Left colon (tissue), 2 donors: ENCODE data around the gene BRAF. TPM values are rescaled to one million over a fixed set of nuclear protein-coding genes. Genes with fewer than 3 reads are reported as not detected.
A peak's percentile ranks its signal among the peaks of the same experiment; 100 is the strongest.
"Not testable (repeated sequence)": the region's sequence is repeated elsewhere in the genome, so short reads cannot be mapped to it uniquely, and the experiment has no call there.

Experiments used
- ATAC-seq: fragments of 200-7000 bp; cut with Tn5 transposase; one replicate; pipeline ENCODE4 v1.9.1; 2020; ENCODE audit warnings: mild to moderate bottlenecking, moderate library complexity
- DNase-seq, 2 donors: peaks; one replicate each; pipeline ENCODE4 v3.0.0-alpha.2; 2020
- intact Hi-C, 2 donors: fragments of 100-400 bp; cut with DNase I in 1 of 2; cut with micrococcal nuclease in 1 of 2; formaldehyde crosslinking; loops; one replicate each; pipeline versions ENCODE4 v1.11.2 to v1.14.0; 2022; cut with DNase I, micrococcal nuclease
- total RNA-seq, 2 donors: library from RNA; stranded (reverse); fragmentation: NEBNext Ultra II Directional; extraction: Animal tissue kit (Norgen Biotek cat#: 25700); gene quantifications; one replicate each; pipeline ENCODE4 v1.2.1, GENCODE V29; 2021
- donor health status: DM: no; HTN: no; CAD: no.
- donor health status: DM: yes; HTN: yes; CAD: no.

BRAF gene
- total RNA-seq, 2 donors from 2014 or later = 26.5 to 26.7 TPM

- DNase-seq (no peak), ATAC-seq (no peak)
- intact Hi-C loops = no loop called here
These were observed 35.6 kb downstream of the BRAF start for GRCh38 chr7:140889150-140889549.

GRCh38 chr7:140888087-140888486 lies 36.6 kb downstream of the BRAF start:
- intact Hi-C loops = no loop called here
- ATAC-seq (no peak), DNase-seq (no peak)

- DNase-seq = no peak
- ATAC-seq = peak; percentile 37
- intact Hi-C loops = no loop called here
These were observed 38.9 kb downstream of the BRAF start for GRCh38 chr7:140885735-140886334.

- intact Hi-C loops = no loop called here
These were observed 41.4 kb downstream of the BRAF start for GRCh38 chr7:140883378-140883777.

GRCh38 chr7:140882834-140883233 lies 41.9 kb downstream of the BRAF start:
- ATAC-seq, DNase-seq, intact Hi-C loops: not testable (repeated sequence)

More at GRCh38 chr7:140883378-140883777, 41.4 kb downstream of the BRAF start:
- DNase-seq (no peak), ATAC-seq (no peak)

- no peak for ATAC-seq
- intact Hi-C loops = no loop called here
- no peak for DNase-seq
These were observed 43.1 kb downstream of the BRAF start for GRCh38 chr7:140881507-140882228.

- no peak for DNase-seq
- intact Hi-C loops = no loop called here
- ATAC-seq = no peak
These were observed 47.5 kb downstream of the BRAF start for GRCh38 chr7:140877249-140877524.

GRCh38 chr7:140876519-140877248 lies 48.0 kb downstream of the BRAF start:
- intact Hi-C loops = no loop called here
- ATAC-seq = no peak
- DNase-seq = no peak

- intact Hi-C loops = no loop called here
- ATAC-seq = no peak
- DNase-seq = no peak
These were observed 51.3 kb downstream of the BRAF start for GRCh38 chr7:140873434-140873833.

GRCh38 chr7:140870003-140870402 lies 54.7 kb downstream of the BRAF start:
- intact Hi-C loops = no loop called here

GRCh38 chr7:140869430-140869829 lies 55.3 kb downstream of the BRAF start:
- DNase-seq (no peak), ATAC-seq (no peak)

More at GRCh38 chr7:140870003-140870402, 54.7 kb downstream of the BRAF start:
- ATAC-seq (no peak), DNase-seq (no peak)

GRCh38 chr7:140867467-140868462 lies 57.0 kb downstream of the BRAF start:
- intact Hi-C loops = no loop called here
- DNase-seq (no peak), ATAC-seq (no peak)

More at GRCh38 chr7:140869430-140869829, 55.3 kb downstream of the BRAF start:
- intact Hi-C loops = no loop called here

- DNase-seq (no peak), ATAC-seq (peak; percentile 76)
- intact Hi-C loops = no loop called here
These were observed 57.8 kb downstream of the BRAF start for GRCh38 chr7:140866926-140867325.

- DNase-seq (no peak), ATAC-seq (no peak)
- intact Hi-C loops = no loop called here
These were observed 60.0 kb downstream of the BRAF start for GRCh38 chr7:140864732-140865131.

- intact Hi-C loops = no loop called here
These were observed 60.9 kb downstream of the BRAF start for GRCh38 chr7:140863867-140864266.

GRCh38 chr7:140863184-140863583 lies 61.5 kb downstream of the BRAF start:
- ATAC-seq (no peak), DNase-seq (no peak)
- intact Hi-C loops = no loop called here

More at GRCh38 chr7:140863867-140864266, 60.9 kb downstream of the BRAF start:
- ATAC-seq = peak; percentile 68
- DNase-seq = no peak

- ATAC-seq (no peak), DNase-seq (no peak)
- intact Hi-C loops = no loop called here
These were observed 67.7 kb downstream of the BRAF start for GRCh38 chr7:140857048-140857447.

- no peak for ATAC-seq
- intact Hi-C loops = no loop called here
These were observed 83.5 kb downstream of the BRAF start for GRCh38 chr7:140841166-140841715.

GRCh38 chr7:140831724-140832123 lies 93.0 kb downstream of the BRAF start:
- DNase-seq = no peak
- intact Hi-C loops = no loop called here
- ATAC-seq = no peak

More at GRCh38 chr7:140841166-140841715, 83.5 kb downstream of the BRAF start:
- DNase-seq = no peak
